ENCODE data around the gene IPO9.
A peak's percentile ranks its signal among the peaks of the same experiment; 100 is the strongest.
"Not testable (repeated sequence)": the region's sequence is repeated elsewhere in the genome, so short reads cannot be mapped to it uniquely, and the experiment has no call there.

Gene IPO9

GRCh38 chr1:201890806-201891450 lies 62.0 kb downstream of the IPO9 start:
- no peak for DNase-seq

GRCh38 chr1:201891451-201892045 lies 62.6 kb downstream of the IPO9 start:
- no peak for DNase-seq

GRCh38 chr1:201892211-201892610 lies 63.3 kb downstream of the IPO9 start:
- DNase-seq: no peak

GRCh38 chr1:201893431-201893830 lies 64.5 kb downstream of the IPO9 start:
- no peak for DNase-seq

- no peak for DNase-seq
Measured at GRCh38 chr1:201894343-201895119, 65.6 kb downstream of the IPO9 start.

GRCh38 chr1:201895120-201895665 lies 66.2 kb downstream of the IPO9 start:
- DNase-seq: no peak

- peak; percentile 92 to 93 for DNase-seq
Measured at GRCh38 chr1:201895913-201896807, 67.2 kb downstream of the IPO9 start.

GRCh38 chr1:201896951-201897391 lies 68.0 kb downstream of the IPO9 start:
- DNase-seq: peak in 1 of 2 experiments; percentile 19

GRCh38 chr1:201898240-201898894 lies 69.4 kb downstream of the IPO9 start:
- DNase-seq: no peak

GRCh38 chr1:201898992-201899391 lies 70.0 kb downstream of the IPO9 start:
- DNase-seq: no peak

GRCh38 chr1:201899683-201900429 lies 70.9 kb downstream of the IPO9 start:
- DNase-seq: no peak

- DNase-seq: no peak
Measured at GRCh38 chr1:201900476-201900875, 71.5 kb downstream of the IPO9 start.

GRCh38 chr1:201901036-201901435 lies 72.1 kb downstream of the IPO9 start:
- not testable (repeated sequence) for DNase-seq

- no peak for DNase-seq
Measured at GRCh38 chr1:201902198-201902597, 73.2 kb downstream of the IPO9 start.

- DNase-seq: no peak
Measured at GRCh38 chr1:201903135-201903534, 74.2 kb downstream of the IPO9 start.

- DNase-seq: no peak
Measured at GRCh38 chr1:201904579-201904978, 75.6 kb downstream of the IPO9 start.

GRCh38 chr1:201905234-201905890 lies 76.4 kb downstream of the IPO9 start:
- no peak for DNase-seq

GRCh38 chr1:201906336-201906735 lies 77.4 kb downstream of the IPO9 start:
- DNase-seq: no peak

GRCh38 chr1:201907621-201908020 lies 78.7 kb downstream of the IPO9 start:
- no peak for DNase-seq

- DNase-seq: peak; percentile 11 to 46
Measured at GRCh38 chr1:201911826-201912571, 83.0 kb downstream of the IPO9 start.

Data from NCI-H2081 (cell line).